Effector memory CD8-positive, alpha-beta T cell (primary cell): ENCODE measurements around the gene CHCT1.

Source experiments
- ATAC-seq: fragments of 150-1000 bp; cut with Tn5 transposase; replicated peaks from 2 replicates; pipeline ENCODE4 v1.10.0; 2021; ENCODE audit warnings: mild to moderate bottlenecking, moderate library complexity
- DNase-seq, 3 experiments: peaks; one replicate each; pipeline ENCODE4 v3.0.0; 2021
- H3K27ac Mint-ChIP-seq, 2 donors: one replicate each; pipeline ENCODE4 v1.8.0; 2022; ENCODE audit warnings: mild to moderate bottlenecking in 2 of 2, mixed read lengths in 2 of 2, moderate library complexity in 2 of 2
- H3K27me3 Mint-ChIP-seq, 2 donors: one replicate each; pipeline ENCODE4 v1.8.0; 2022; ENCODE audit warnings: mixed read lengths in 2 of 2
- H3K36me3 Mint-ChIP-seq: one replicate; pipeline ENCODE4 v1.8.0; 2022; ENCODE audit warnings: mild to moderate bottlenecking, moderate library complexity, mixed read lengths; ENCODE audit not compliant: insufficient read depth
- H3K4me1 Mint-ChIP-seq, 2 donors: one replicate each; pipeline ENCODE4 v1.8.0; 2022; ENCODE audit warnings: low read depth in 2 of 2, mixed read lengths in 2 of 2
- H3K4me3 Mint-ChIP-seq, 2 donors: one replicate each; pipeline ENCODE4 v1.8.0; 2022; ENCODE audit warnings: mild to moderate bottlenecking in 2 of 2, mixed read lengths in 2 of 2, moderate library complexity in 2 of 2
- H3K9me3 Mint-ChIP-seq, 2 donors: one replicate each; pipeline ENCODE4 v1.8.0; 2022; ENCODE audit warnings: mixed read lengths in 2 of 2

CHCT1 gene

GRCh38 chr17:60392042-60392844 is 30.0 kb upstream of the CHCT1 start, which contains the start of gene USP32:
Gene USP32 (minus strand): TSS chr17:60392133. CDS start chr17:60391939, 194 bp downstream.
- peak within 1 kb of the TSS; percentile 94 to 96 for H3K4me3 Mint-ChIP-seq
- H3K36me3 Mint-ChIP-seq = peaks cover 16% of the 10 kb centered on the region
- peak; percentile 92 to 96 (median 95) for DNase-seq
- H3K27ac Mint-ChIP-seq = peak within 1 kb of the TSS; percentile 74 to 96
- H3K27me3 Mint-ChIP-seq = no peaks in the 10 kb centered on the region
- peaks cover 26 to 38% of the 10 kb centered on the region in 2 donors for H3K4me1 Mint-ChIP-seq
- H3K9me3 Mint-ChIP-seq = no peaks in the 10 kb centered on the region
- ATAC-seq = peak; percentile 83

GRCh38 chr17:60392845-60393702 is 29.2 kb upstream of the CHCT1 start:
- ATAC-seq (no peak), DNase-seq (peak in 1 of 3 experiments; percentile 6)
- Mint-ChIP-seq H3K27ac (peak overlapping the region; percentile 74 to 96), H3K36me3 (peaks cover 16% of the 10 kb centered on the region), H3K9me3 (no peaks in the 10 kb centered on the region), H3K4me3 (peak overlapping the region; percentile 94 to 96), H3K4me1 (peaks cover 26 to 34% of the 10 kb centered on the region in 2 donors), H3K27me3 (no peaks in the 10 kb centered on the region)

GRCh38 chr17:60393840-60394723 is 28.2 kb upstream of the CHCT1 start:
- H3K27ac Mint-ChIP-seq = no peak overlapping the region
- DNase-seq = no peak
- H3K4me1 Mint-ChIP-seq = peaks cover 20 to 26% of the 10 kb centered on the region in 2 donors

GRCh38 chr17:60395508-60396065 is 26.7 kb upstream of the CHCT1 start:
- peaks cover 16% of the 10 kb centered on the region for H3K36me3 Mint-ChIP-seq
- DNase-seq (no peak), ATAC-seq (no peak)
- H3K27me3 Mint-ChIP-seq = no peaks in the 10 kb centered on the region
- H3K27ac Mint-ChIP-seq = no peak overlapping the region
- no peak overlapping the region for H3K4me3 Mint-ChIP-seq
- peaks cover 15 to 18% of the 10 kb centered on the region in 2 donors for H3K4me1 Mint-ChIP-seq
- no peaks in the 10 kb centered on the region for H3K9me3 Mint-ChIP-seq

More at GRCh38 chr17:60393840-60394723, 28.2 kb upstream of the CHCT1 start:
- Mint-ChIP-seq H3K9me3 (no peaks in the 10 kb centered on the region), H3K36me3 (peaks cover 16% of the 10 kb centered on the region), H3K4me3 (no peak overlapping the region), H3K27me3 (no peaks in the 10 kb centered on the region)
- no peak for ATAC-seq

- Mint-ChIP-seq H3K27me3 (no peaks in the 10 kb centered on the region), H3K4me3 (no peak overlapping the region), H3K36me3 (peaks cover 18% of the 10 kb centered on the region), H3K9me3 (no peaks in the 10 kb centered on the region), H3K4me1 (peaks cover 8 to 14% of the 10 kb centered on the region in 2 donors), H3K27ac (no peak overlapping the region)
- DNase-seq (no peak), ATAC-seq (no peak)
Measured at GRCh38 chr17:60396412-60396811, 25.9 kb upstream of the CHCT1 start.

- DNase-seq (no peak), ATAC-seq (peak; percentile 69)
- Mint-ChIP-seq H3K27ac (no peak overlapping the region), H3K4me3 (no peak overlapping the region), H3K27me3 (no peaks in the 10 kb centered on the region), H3K36me3 (peaks cover 5% of the 10 kb centered on the region), H3K9me3 (no peaks in the 10 kb centered on the region), H3K4me1 (peaks cover 0 to 5% of the 10 kb centered on the region in 2 donors)
Measured at GRCh38 chr17:60398227-60398959, 23.9 kb upstream of the CHCT1 start.

- no peak overlapping the region for H3K4me3 Mint-ChIP-seq
- ATAC-seq = no peak
Measured at GRCh38 chr17:60401819-60402218, 20.5 kb upstream of the CHCT1 start.

GRCh38 chr17:60403523-60403810 is 18.8 kb upstream of the CHCT1 start:
- H3K36me3 Mint-ChIP-seq = peaks cover 8% of the 10 kb centered on the region
- H3K4me1 Mint-ChIP-seq = peaks cover 0 to 5% of the 10 kb centered on the region in 2 donors
- ATAC-seq (no peak), DNase-seq (no peak)
- H3K27ac Mint-ChIP-seq = no peak overlapping the region
- no peaks in the 10 kb centered on the region for H3K9me3 Mint-ChIP-seq
- no peak overlapping the region for H3K4me3 Mint-ChIP-seq
- H3K27me3 Mint-ChIP-seq = peaks cover 8 to 14% of the 10 kb centered on the region in 2 donors

More at GRCh38 chr17:60401819-60402218, 20.5 kb upstream of the CHCT1 start:
- peaks cover 8% of the 10 kb centered on the region for H3K36me3 Mint-ChIP-seq
- H3K4me1 Mint-ChIP-seq = peaks cover 0 to 5% of the 10 kb centered on the region in 2 donors
- H3K27me3 Mint-ChIP-seq = peaks cover 4 to 6% of the 10 kb centered on the region in 2 donors
- no peak overlapping the region for H3K27ac Mint-ChIP-seq
- H3K9me3 Mint-ChIP-seq = no peaks in the 10 kb centered on the region
- DNase-seq = no peak

- DNase-seq (no peak), ATAC-seq (no peak)
- Mint-ChIP-seq H3K27me3 (peaks cover 8 to 18% of the 10 kb centered on the region in 2 donors), H3K36me3 (peaks cover 8% of the 10 kb centered on the region), H3K4me1 (peaks cover 0 to 5% of the 10 kb centered on the region in 2 donors), H3K9me3 (no peaks in the 10 kb centered on the region), H3K27ac (no peak overlapping the region), H3K4me3 (no peak overlapping the region)
Measured at GRCh38 chr17:60403962-60404361, 18.3 kb upstream of the CHCT1 start.

GRCh38 chr17:60406887-60407286 is 15.4 kb upstream of the CHCT1 start:
- Mint-ChIP-seq H3K36me3 (peaks cover 3% of the 10 kb centered on the region), H3K27ac (no peak overlapping the region), H3K27me3 (peaks cover 8 to 32% of the 10 kb centered on the region in 2 donors), H3K4me1 (no peaks in the 10 kb centered on the region), H3K9me3 (no peaks in the 10 kb centered on the region), H3K4me3 (no peak overlapping the region)
- no peak for ATAC-seq
- no peak for DNase-seq

GRCh38 chr17:60410001-60410400 is 12.3 kb upstream of the CHCT1 start:
- Mint-ChIP-seq H3K27me3 (peaks cover 8 to 44% of the 10 kb centered on the region in 2 donors), H3K4me1 (no peaks in the 10 kb centered on the region), H3K36me3 (no peaks in the 10 kb centered on the region), H3K9me3 (no peaks in the 10 kb centered on the region), H3K27ac (no peak overlapping the region), H3K4me3 (no peak overlapping the region)
- ATAC-seq (no peak), DNase-seq (no peak)

- Mint-ChIP-seq H3K36me3 (no peaks in the 10 kb centered on the region), H3K27ac (no peak overlapping the region), H3K9me3 (no peaks in the 10 kb centered on the region), H3K4me1 (no peaks in the 10 kb centered on the region), H3K4me3 (no peak overlapping the region), H3K27me3 (peaks cover 0 to 44% of the 10 kb centered on the region in 2 donors)
- no peak for DNase-seq
- ATAC-seq = no peak
Measured at GRCh38 chr17:60412701-60413100, 9.6 kb upstream of the CHCT1 start.
